Hypothalamus (tissue), 51 donors: ENCODE data around the gene FAM3D.
A peak's percentile ranks its signal among the peaks of the same experiment; 100 is the strongest.

Experiments
- DNase-seq, 51 donors: peaks; one replicate each; lab custom pipeline; 2025; lab: John Stamatoyannopoulos, UW

FAM3D gene

DNA sequence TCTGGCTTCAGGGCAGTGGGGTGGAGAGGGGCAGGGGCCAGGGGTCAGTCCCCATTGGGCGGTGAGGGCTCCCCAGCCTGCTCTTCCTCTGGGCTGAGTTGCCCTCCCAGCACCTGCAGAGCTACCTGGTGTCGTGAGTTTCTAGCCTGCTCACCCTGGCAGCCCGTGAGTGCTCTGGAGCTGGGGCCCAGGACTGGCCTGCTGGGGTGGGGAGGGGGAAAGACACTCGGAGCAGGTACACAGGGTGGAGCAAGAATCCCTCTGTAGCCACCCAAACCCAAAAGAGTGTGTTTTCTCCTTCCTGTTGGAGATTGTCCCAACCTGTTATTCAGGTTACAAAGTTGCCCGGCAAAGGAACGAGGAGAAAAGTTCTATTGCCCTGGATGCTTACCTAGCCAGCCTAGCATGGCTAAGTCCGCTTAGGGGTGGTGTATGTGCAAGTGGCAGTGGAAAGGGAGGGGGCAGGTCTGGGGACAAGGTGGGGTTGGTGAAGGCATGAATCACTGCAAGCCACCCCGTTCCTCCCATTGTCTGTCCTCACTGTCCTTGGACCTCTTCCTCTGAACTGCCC, 8.9 kb downstream of the FAM3D start:
- no peak for DNase-seq

DNA sequence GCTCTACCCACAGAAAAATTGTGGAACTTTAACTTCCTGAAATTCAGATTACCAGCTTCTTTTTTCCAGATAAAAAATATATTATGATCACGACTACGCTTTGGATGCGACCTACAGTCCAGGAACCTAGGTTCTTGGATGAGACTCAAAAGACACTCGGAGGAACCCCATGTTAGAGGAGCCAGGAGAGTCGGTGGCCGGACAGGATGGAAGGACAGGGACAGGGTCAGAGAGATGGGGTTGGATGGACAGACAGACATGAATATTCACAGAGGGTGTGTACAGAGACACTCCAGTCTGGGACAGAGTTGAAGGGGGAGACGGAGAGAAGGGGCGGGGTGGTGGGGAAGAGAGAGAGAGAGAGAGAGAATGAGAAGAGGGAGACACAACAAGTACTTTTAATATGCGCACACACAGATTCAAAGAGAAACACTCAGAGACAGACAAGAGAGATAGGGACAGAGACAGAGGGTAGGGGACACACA, 9.5 kb downstream of the FAM3D start:
- DNase-seq, result no peak

DNA sequence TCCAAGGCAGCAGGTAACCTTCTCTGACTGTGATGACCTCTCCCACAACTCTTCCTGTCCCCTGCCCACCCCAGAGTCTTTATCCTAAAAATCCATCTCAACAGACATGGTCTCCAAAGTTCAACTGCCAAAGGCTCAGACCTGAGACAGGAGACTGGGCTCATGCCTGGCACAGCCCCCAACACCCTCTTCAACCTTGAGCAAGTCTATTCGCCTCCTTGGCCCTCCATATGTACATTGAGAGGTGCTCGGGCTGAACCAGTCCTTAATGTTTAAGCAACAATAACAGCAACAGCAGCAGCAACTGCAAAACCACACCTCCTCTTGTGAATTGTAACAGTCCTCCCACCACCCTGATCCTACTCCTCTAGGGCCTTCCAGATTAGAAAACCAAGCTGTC, 9.9 kb downstream of the FAM3D start:
- no peak for DNase-seq

DNA sequence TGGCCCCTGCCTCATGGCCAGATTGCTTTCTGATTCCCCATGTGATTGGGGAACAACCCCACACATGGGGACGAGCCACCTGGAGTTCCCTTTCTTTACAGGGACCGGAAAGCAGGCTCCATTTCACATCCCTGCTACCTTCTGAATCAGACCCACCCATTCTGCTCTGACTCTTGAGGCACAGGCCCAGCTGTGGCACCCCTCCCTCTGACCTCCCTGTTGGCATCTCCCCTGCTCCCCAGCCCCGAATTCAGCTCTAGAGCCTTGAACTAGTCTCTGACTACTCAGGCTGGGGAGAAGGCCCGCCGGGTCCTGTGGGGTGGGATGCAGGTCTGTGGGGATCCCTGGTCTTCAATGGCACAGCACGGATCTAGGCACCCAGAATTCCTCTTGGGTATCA, 12.1 kb downstream of the FAM3D start:
- DNase-seq, result no peak

DNA sequence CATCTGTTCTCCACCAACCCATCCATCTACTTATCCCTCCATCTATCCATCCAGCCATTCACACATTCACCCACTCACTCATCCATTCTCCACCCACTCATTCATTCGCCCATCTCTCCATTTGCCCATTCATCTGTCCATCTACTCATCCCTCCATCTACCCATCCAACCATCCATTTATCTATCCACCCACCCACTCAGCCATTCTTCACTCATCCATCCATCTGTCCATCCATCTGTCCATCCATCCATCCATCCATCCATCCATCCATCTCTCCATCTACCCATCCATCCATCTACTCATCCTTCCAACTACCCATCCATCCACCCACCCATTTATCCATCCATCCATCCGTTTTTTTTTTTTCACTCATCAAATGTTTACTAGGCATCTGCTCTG, 13.9 kb downstream of the FAM3D start:
- no peak for DNase-seq

DNA sequence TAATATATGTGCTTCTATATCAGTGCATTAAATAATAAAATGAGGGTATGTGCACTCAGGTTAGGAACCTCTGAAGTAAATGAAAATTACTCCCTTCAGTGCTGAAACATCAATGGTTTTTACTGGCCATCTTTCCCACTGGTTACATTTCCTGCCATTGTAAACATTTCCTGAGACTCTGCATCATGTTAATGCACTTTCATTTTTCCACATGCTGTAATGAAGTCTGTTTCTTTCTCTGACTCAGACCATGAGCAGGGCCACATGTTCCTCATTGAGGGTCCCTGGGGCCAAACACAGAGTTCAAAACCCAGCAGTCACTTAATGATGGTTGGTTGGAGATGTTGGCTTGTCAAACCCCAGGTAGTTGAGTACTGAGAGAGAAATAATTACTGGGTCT, 15.3 kb downstream of the FAM3D start:
- DNase-seq, result no peak

DNA sequence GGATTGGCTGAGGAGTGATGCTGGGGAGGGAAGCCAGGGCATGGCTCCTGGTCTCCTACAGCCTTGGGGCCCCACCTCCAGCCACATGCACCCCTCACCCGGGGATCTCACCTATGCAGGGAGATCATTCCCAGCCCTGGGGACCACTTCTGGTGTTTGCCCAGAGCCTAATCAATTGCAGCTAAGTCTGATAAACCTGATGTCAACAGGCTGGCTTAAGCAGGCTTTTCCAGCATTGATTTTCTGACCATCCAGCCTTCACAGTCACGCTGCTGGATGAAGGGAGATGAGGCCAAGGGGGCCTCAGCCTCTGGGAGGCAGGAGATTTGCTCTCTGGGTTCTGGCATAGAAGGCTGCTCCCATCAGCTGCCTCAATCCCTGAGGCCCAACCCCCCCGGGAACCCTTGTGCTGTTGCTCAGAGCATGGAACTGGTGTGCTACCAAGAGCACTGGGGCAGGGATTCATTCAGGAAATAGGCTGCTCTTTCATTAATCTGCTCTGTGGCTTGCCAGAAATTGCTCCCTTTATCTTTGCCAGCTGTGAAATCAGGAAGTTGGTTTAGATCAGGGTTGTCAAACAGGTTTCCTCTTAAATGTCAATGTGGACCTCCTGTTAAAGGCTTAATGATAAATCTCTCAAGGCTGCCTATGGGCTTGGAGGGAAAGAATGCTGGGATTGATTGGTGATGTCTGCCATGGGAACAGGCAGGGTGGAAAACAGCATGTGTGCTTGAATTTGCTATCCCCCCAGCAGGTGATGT, 19.0 kb downstream of the FAM3D start:
- DNase-seq, result no peak

DNA sequence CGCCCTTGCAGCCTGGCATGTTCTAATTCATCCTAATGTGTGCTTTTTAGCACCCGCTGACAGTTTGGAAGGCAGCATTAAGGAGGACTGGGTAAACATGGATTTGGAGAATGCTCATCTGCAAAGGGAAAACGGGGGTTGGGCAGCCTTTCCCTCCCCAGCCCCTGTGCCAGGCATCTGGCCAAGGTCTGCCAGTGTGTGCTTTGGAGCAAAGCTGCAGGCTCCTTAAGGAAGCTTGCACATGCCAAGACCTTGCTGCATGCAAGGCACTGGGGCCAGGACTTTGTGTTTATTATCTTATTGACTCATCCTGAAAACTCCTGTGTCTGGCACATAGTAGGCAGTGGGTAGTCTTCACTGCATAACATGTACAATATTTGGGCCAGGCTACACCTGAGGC, 20.1 kb downstream of the FAM3D start:
- DNase-seq, result peak in 11 of 51 donors; percentile 2 to 15 (median 8)

DNA sequence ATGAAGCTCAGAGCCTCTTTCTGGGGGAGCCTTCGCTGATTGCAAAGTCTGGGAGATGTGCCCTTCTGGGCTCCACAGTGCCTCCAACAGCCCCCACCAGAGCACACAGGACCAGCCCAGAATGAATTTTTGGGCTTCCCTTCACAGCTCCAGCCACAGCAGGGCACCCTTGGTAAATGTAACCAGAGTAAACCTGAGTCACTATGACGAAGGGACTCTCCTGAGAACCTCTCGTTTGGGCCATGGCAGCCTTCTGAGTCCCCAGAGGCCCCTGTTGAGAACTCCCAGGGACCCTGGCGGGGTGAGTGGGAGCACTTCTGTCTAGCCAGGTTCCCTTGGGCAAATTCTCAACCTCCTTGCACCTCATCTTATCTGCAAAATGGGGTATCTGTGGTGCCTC, 20.8 kb downstream of the FAM3D start:
- DNase-seq, result no peak

DNA sequence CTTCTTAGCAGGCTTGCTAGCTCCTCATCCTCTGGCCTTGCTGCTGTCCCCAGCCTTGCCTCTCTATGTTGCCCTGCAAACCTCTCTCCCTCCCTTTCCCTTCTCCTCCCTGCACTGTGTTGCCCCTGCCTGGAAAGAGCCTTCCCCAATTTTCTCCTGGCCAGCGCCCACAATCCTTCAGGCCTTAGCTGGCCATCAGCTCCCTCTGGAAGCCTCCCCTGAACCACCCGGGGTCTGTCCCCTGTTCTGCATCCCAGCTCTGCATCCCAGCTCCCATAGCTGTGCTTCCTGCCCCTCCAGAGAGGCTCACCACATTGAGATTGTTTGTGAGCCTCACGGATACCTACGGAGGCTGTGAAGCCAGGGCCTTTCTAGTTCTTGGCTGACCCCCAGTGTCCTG, 23.7 kb downstream of the FAM3D start:
- DNase-seq, result no peak

DNA sequence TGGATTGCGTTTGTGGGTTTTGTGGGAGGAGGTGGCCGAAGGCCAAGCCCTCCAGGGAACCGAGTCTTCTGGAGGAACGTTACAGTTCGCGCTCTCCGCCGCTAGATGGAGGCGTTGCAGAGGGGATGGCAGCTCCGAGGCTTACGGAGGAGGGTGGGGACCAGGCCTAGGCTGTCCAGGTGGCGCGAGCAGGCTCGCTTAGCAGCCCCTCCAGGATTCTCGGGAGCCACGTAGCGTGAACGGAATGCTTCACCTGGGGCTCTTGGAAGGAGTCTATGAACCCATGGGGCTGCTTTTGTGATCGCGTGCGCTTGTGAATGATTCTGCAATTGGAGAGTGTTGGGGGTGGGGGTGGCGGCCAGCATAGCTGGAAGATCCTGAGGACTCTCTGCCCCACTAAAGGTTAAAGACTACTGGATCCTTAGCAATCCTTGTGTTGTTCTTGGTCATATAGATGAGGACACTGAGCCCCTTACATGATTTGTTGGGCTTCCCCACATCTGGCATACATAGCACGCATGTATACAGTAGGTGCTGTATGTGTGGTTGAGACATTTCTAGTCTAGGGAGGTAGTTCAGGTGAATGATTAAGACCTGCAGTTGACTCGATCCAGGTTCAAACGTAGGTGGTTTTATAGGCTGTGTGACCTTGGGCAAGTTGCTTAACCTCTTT, 25.7 kb downstream of the FAM3D start:
- DNase-seq, result peak in 46 of 51 donors; percentile 3 to 74 (median 40)

DNA sequence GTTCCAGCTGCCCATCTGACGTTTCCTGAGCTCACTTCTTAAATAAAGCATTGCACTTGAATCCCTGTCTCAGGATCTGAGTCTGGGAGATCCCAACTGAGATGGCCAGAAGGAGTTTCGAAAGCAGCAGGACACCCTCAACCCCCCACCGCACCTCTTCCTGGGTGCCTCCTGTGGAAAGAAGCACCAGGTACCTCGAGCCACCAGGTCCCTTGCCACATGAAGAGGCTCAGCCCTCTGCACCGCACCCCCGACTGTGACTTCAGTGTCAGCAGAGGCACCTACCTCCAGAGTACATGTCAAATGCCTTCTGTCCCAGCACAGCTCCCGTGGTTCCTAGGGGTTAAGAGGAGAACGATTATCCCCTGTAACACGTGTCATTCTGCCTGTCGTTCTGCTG, 26.7 kb downstream of the FAM3D start:
- no peak for DNase-seq

DNA sequence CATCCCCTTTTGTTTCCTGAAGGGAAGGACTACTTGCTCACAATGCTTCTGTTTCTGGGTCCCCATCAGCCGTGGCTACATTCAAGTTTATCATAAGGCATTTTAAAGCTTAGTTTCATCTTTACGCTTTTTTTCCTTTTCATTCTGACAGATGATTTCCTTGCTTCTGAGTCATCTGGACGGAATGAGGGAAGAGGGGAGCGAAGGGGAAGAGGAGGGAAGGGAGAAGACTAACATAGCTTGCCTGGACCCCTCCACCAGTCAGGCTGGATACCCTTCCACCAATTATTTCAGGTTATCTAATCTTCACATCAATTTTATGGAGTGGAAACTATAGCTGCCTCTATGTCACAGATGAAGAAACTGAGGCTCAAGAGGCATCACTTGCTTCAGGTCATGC, 27.6 kb downstream of the FAM3D start:
- DNase-seq, result no peak

DNA sequence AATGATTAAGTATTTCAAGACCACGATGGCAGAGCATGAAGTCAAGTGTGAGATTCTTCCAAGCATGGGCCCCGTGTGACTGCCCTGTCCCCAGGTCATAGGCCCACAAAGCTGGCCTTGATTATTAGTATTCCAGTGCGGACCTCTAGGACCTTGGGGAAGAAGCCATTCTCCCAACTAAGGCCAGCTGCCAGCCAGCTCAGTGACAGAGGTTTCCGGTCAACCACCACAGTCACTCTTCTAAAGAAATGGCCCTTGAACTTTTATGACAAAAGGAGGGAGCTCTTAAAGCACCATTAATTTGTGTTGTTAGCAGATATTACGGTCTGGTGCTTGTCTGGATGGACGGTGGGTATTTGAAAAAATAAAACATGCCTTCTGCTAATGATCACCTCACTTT, 28.0 kb downstream of the FAM3D start:
- no peak for DNase-seq

DNA sequence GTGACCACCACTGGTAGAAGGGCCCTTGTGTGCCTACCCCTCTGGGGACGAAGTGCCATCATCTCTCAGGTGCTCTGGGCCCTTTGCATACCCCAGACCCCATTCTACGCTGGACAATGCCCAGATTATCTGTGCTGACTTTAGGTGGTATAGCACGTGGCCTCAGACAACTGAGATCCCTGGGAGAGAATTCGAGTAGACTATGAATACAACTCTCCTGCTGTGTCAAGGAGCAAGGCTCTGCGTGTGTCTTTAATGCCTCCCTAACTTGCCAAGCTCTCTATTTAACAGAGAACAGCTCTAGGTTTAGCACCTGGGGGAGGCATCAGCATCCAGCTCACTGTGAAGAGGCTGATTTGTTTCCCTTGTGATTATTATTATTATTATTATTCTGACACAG, 29.1 kb downstream of the FAM3D start:
- no peak for DNase-seq

DNA sequence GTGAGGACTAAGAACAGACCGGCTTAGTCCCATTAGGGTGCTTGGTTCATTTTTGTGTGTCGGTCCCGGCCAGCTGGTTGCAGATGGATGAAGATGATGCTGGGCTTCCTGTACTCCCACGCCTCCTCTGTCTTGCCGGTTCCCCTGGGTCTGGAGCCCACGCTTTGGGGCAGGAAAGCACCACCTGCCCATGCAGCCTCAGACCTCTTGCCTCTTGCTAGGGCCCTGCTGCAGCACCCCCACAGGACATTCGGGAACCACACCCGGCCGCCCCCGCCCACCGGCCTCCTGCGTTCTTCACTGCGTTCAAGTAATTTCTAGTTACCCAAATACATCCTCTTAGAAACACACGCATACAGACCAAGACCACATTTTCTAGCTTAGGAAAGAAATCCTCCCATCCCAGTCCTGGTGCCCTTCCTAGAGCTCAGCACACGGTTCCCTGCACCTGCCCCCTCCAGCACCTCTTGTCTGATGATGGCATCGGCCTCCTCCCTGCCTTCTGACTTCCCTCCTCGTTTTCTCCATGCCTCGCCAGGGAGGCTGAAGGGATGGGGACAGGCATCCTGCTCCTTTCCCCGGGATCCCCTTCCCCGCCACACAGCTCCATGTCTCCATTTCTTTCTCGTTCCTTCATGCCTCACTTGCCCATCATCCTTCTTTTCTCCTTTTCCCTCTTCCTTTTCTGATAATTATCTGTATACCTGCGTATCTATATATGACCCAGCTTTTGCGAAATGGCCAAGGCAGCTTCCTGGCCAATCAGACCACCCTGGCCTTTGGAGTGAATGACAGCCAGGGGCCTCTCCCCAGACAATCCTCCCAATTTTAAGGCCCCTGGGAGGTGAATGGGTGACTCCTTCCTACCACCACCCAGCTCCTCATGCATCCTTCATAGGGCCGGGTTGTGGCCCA, 30.9 kb downstream of the FAM3D start:
- DNase-seq, result no peak

DNA sequence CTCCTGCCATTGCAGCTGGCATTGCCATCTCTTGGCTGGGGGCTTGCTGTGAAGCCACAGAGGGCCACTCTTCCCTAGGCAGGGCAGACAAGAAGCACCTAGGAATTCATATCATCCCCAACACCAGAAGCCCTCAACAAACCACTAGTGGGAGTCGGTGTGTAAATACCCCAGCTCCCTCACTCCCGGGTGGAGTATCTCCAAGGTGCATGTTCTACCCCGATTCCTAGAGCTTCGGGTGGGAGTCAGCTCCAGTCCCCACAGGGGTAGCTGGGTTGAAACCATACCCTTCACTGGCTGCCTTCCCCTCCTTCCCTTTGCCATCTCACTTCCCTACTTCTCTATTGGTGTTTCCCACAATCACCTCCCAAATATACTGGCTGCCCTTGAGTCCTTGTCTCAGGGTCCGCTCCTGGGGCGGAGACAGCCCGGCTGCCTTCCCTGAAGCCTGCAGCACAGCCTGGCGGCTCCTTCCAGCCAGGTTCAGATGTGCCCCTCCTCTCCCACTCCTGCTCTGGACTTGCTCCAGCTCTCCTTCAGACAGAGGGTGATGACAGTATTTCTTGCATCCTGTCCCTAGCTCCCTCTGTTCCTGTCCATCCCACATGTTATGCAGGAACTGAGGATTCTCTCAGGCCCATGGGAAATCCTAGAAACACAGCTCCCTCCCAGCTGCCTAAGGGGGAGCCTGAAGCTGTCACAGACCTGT, 33.3 kb downstream of the FAM3D start:
- no peak for DNase-seq

DNA sequence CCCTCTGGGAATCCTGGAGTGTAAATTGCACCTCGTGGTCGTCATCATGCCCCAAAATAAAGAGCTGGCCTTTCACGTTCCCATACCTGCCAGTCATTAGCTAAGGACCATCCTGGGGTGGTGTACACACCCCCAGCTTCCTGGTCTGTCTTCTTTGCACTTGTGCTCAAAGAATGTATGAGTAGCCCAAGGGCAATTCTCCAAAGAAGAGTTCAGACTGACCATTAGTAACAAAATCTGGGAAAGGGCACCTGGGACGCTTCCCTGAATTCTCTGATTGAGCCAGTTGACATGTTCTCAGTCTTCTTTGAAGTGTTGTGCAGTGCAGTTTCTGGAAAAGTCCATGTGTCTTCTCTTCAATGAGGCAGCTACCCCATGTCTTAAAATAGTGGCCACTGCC, 34.8 kb downstream of the FAM3D start:
- no peak for DNase-seq

DNA sequence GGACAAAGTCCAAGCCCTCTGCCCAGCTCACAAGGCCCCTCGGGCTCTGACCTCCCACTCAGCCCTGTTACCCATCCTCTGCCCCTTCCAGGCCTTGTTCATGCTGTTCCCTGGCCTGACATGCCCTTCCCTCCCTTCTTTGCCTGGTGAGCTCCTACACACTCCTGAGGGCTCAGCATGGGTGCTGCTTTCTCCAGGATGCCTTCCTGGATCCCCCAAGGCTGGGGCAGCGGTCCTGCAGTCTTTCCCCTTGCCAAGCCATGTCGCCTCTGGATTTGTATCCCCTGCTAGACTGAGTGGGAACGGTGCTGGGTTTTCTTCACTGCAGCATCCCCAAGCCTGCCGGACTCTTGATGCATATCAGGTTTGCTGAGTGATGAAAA, 35.9 kb downstream of the FAM3D start:
- no peak for DNase-seq

DNA sequence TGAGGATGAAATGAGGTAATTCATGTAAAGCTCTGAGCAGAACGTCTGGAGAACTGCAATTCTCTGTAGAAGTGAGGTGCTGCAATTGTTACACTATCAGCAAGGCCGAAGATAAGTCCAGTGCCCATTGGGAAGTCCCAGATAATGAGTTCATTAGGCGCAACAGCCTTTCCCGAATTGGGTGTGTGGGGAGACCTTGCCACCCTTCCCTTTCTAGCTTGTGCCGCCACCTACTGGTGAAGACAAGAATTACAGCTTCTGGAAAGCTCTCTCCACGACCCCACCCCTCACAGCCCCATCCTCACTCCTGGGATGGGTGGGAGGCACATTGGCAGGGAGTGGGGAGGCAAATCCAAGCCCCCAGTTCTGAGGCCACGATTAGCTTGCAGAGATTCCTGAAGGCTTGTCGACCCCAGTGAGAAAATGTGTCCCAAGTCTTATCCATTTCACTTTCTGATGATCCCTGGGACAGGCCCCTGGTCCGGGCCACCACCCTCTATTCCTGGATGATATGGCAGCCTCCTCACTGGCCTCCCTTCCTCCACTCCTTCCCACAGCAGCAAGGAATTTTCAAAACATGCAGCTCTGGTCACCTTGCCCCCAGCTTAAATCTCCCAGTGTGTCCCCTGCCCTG, 36.4 kb downstream of the FAM3D start:
- peak in 46 of 51 donors; percentile 6 to 78 (median 37) for DNase-seq
